GM12873 (cell line): Measurements from ENCODE around the gene ZNF609.

Experiments used
- CTCF ChIP-seq: IDR thresholded peaks from 2 replicates; pipeline ENCODE4 v1.5.1; 2012; ENCODE audit warnings: low read depth, mild to moderate bottlenecking, moderate library complexity, low read length, control low read depth; ENCODE audit not compliant: insufficient read depth; ENCODE audit errors: missing control alignments

ZNF609 gene

DNA sequence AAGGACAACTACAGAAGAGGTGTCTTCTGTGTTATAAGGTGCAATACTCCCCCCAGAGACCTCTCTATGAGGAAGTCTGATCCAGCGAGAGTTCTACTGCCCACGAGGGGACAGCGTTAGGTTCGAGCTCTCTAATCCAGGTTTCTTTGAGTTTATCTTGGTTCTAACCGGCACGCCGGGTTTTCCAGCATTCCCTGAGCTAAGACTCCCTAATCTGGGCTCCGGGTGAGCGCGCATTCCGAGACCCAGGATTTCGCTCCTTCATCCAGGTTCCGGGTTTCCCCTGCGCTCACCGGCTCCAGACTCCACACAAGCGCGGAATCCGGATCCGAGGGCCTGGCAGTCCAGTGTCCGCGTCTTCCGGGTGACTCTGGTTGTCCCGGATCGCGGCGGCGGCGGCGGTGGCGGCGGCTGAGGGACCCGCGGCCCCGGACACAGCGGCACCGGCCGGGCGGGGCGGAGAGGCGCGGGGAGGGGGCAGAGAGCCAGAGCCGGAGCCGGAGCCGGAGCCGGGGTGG is at the start of gene ZNF609:
ZNF609 (plus strand) TSS at position 373 of the 518 bp plus-strand sequence. CDS start 38,842 bp downstream, outside the sequence.
- no peak for TF ChIP-seq CTCF

DNA sequence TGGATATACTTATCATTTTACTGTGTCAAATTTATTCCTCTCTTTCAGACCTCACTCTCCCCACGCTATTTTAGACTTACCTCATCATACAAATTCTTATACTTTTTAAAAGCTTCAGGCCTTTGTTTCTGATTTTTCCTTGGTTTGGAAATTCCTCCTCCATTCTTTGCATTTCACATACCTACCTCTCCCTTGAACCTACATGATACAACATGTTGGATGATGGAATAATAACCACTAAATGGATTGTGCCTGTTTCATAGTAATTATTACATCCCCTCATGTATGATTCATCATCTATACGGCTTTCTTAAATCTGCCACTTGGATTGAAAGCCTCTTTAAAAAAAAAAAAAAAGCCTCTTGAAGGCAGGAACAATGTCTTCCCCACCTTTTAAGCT is 48.2 kb upstream of the ZNF609 start:
- no peak for TF ChIP-seq CTCF

- no peak for TF ChIP-seq CTCF
Observed at GRCh38 chr15:64422697-64423096, 37.7 kb upstream of the ZNF609 start.

GRCh38 chr15:64423970-64424369 is 36.4 kb upstream of the ZNF609 start:
- no peak for TF ChIP-seq CTCF

GRCh38 chr15:64425221-64425620 is 35.2 kb upstream of the ZNF609 start:
- TF ChIP-seq CTCF = no peak

GRCh38 chr15:64426845-64427465 is 33.4 kb upstream of the ZNF609 start:
- no peak for TF ChIP-seq CTCF

DNA sequence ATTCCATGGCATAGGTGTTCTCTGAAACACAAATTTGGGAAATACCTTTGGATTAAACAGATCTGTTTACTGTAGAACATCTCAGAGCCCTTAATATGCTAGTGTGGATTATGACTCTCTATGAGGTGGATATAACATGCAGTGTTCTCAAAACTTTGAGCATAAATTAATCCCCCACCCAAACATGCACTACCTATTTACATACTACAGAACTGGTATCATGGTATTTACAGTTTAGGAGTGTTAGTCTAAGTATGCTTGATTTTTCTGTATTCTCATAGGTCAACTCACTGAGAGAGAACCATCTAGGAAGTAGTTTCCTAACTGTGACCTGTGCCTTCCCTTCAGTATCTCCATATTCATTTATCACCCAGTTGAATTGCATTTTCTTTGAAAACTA is 30.9 kb upstream of the ZNF609 start:
- no peak for TF ChIP-seq CTCF
